ENCODE results near the gene COX8C. TPM values are rescaled to one million over a fixed set of nuclear protein-coding genes. Genes with fewer than 3 reads are reported as not detected.

COX8C gene
- total RNA-seq, 1 donor from 2014 or later, result not detected

- no peak overlapping the region for H3K4me3 ChIP-seq
- no peaks in the 10 kb centered on the region for H3K36me3 ChIP-seq
- H3K4me1 ChIP-seq, result peaks cover 48% of the 10 kb centered on the region
- TF ChIP-seq POLR2A (IDR thresholded peaks at IDR 0.05) (no peak), CTCF (IDR thresholded peaks at IDR 0.05) (no peak), POLR2AphosphoS5 (IDR thresholded peaks at IDR 0.05; ENCODE audit: insufficient read depth in 1 of 2, low read depth in 1 of 2) (no peak)
- DNase-seq (ENCODE audit: extremely low spot score in 2 of 2), result no peak
- intact Hi-C loops (cut with DNase I), result no loop called here
- H3K27me3 ChIP-seq, result no peaks in the 10 kb centered on the region
- H3K27ac ChIP-seq, result no peak overlapping the region
- H3K9me3 ChIP-seq, result no peaks in the 10 kb centered on the region
Measured at GRCh38 chr14:93303659-93304058, 43.3 kb upstream of the COX8C start.

- TF ChIP-seq POLR2A (IDR thresholded peaks at IDR 0.05) (no peak), POLR2AphosphoS5 (IDR thresholded peaks at IDR 0.05; ENCODE audit: insufficient read depth in 1 of 2, low read depth in 1 of 2) (no peak), CTCF (IDR thresholded peaks at IDR 0.05) (no peak)
- H3K4me1 ChIP-seq, result peaks cover 37% of the 10 kb centered on the region
- intact Hi-C loops (cut with DNase I), result no loop called here
Measured at GRCh38 chr14:93304771-93305170, 42.2 kb upstream of the COX8C start.

GRCh38 chr14:93305725-93306418 is 41.1 kb upstream of the COX8C start:
- intact Hi-C loops (cut with DNase I), result no loop called here
- Histone ChIP-seq H3K27ac (no peak overlapping the region), H3K9me3 (no peaks in the 10 kb centered on the region), H3K27me3 (no peaks in the 10 kb centered on the region), H3K4me1 (peaks cover 32% of the 10 kb centered on the region), H3K4me3 (no peak overlapping the region), H3K36me3 (no peaks in the 10 kb centered on the region)
- no peak for TF ChIP-seq CTCF (IDR thresholded peaks at IDR 0.05)
- TF ChIP-seq POLR2A (IDR thresholded peaks at IDR 0.05), result no peak
- TF ChIP-seq POLR2AphosphoS5 (IDR thresholded peaks at IDR 0.05; ENCODE audit: insufficient read depth in 1 of 2, low read depth in 1 of 2), result no peak
- DNase-seq (ENCODE audit: extremely low spot score in 2 of 2), result no peak

More at GRCh38 chr14:93304771-93305170, 42.2 kb upstream of the COX8C start:
- Histone ChIP-seq H3K4me3 (no peak overlapping the region), H3K27ac (no peak overlapping the region), H3K27me3 (no peaks in the 10 kb centered on the region), H3K36me3 (no peaks in the 10 kb centered on the region), H3K9me3 (no peaks in the 10 kb centered on the region)
- no peak for DNase-seq (ENCODE audit: extremely low spot score in 2 of 2)

GRCh38 chr14:93306812-93307211 is 40.2 kb upstream of the COX8C start:
- intact Hi-C loops (cut with DNase I), result no loop called here
- H3K9me3 ChIP-seq, result no peaks in the 10 kb centered on the region
- DNase-seq (ENCODE audit: extremely low spot score in 2 of 2), result no peak
- H3K27me3 ChIP-seq, result no peaks in the 10 kb centered on the region
- no peaks in the 10 kb centered on the region for H3K36me3 ChIP-seq
- TF ChIP-seq POLR2AphosphoS5 (IDR thresholded peaks at IDR 0.05; ENCODE audit: insufficient read depth in 1 of 2, low read depth in 1 of 2) (no peak), POLR2A (IDR thresholded peaks at IDR 0.05) (no peak), CTCF (IDR thresholded peaks at IDR 0.05) (no peak)
- peaks cover 32% of the 10 kb centered on the region for H3K4me1 ChIP-seq
- H3K27ac ChIP-seq, result no peak overlapping the region
- H3K4me3 ChIP-seq, result no peak overlapping the region

GRCh38 chr14:93308686-93309345 is 38.2 kb upstream of the COX8C start:
- Histone ChIP-seq H3K9me3 (no peaks in the 10 kb centered on the region), H3K27me3 (no peaks in the 10 kb centered on the region), H3K4me3 (no peak overlapping the region), H3K27ac (no peak overlapping the region), H3K36me3 (no peaks in the 10 kb centered on the region), H3K4me1 (peaks cover 34% of the 10 kb centered on the region)
- DNase-seq (ENCODE audit: extremely low spot score in 2 of 2), result no peak
- intact Hi-C loops (cut with DNase I), result no loop called here
- TF ChIP-seq POLR2A (IDR thresholded peaks at IDR 0.05) (no peak), CTCF (IDR thresholded peaks at IDR 0.05) (no peak), POLR2AphosphoS5 (IDR thresholded peaks at IDR 0.05; ENCODE audit: insufficient read depth in 1 of 2, low read depth in 1 of 2) (no peak)
